ENCODE measurements around the gene PCID2.

PCID2 gene

DNA sequence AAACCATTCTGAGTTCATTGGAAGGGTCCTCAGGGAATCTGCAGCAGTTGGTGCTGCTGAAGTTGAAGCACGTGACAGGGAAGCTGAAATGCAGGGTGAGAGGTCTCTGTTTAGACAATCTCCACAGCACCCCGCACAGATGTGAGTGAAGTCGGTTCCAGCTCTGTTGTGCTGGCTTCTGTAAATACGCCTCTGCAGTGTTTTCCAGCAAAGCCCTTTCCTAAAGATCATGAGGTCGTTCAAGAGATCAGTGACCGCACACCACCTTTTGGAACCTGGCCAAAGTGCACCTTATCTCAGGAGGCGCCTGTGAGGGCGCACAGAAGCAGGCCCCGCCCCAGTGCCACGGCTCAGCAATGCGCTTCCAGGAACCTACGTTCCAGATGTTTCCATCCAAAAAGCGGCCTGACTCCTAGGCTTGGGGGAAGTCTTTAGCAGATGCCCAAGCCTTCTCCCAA lies 11.7 kb upstream of the PCID2 start:
- in situ Hi-C loops (cut with MboI; ENCODE audit: low sequenced_read_pairs), result no loop called here

DNA sequence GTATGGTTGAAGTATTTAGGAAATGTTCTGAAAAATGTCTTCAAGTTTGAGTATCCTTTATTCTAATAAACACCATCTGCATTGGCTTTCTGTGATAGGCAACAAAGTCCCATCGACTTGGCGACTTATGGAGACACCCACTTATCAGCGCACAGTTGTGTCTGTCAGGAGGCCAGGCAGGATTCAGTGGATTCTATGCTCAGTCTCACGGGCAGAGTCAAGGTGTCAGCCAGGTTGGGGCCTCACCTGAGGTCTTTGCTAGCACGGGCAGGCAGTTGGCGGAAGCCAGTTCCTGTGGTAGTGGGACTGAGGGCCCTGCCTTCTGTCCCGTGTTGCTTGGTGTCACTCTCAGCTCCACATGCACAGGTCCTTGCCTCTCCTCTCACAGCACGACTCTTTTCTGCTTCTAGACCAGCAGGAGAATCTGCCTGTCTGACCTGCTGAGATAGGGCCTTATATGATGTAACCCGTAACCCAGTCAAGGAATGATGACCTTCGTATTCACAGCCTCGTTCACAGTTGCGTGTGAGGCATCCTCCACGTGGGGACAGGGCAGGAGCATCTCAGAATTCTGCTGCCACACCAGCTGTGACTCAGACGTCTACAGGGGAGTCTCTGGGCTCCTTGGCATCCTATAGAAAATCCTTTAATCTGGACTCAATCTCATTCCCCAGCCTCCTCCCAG lies 10.9 kb upstream of the PCID2 start:
- in situ Hi-C loops (cut with MboI; ENCODE audit: low sequenced_read_pairs), result no loop called here

GRCh38 chr13:113218586-113218985 lies 10.1 kb upstream of the PCID2 start:
- in situ Hi-C loops (cut with MboI; ENCODE audit: low sequenced_read_pairs), result no loop called here

GRCh38 chr13:113216254-113217048 lies 8.0 kb upstream of the PCID2 start:
- in situ Hi-C loops (cut with MboI; ENCODE audit: low sequenced_read_pairs), result no loop called here

DNA sequence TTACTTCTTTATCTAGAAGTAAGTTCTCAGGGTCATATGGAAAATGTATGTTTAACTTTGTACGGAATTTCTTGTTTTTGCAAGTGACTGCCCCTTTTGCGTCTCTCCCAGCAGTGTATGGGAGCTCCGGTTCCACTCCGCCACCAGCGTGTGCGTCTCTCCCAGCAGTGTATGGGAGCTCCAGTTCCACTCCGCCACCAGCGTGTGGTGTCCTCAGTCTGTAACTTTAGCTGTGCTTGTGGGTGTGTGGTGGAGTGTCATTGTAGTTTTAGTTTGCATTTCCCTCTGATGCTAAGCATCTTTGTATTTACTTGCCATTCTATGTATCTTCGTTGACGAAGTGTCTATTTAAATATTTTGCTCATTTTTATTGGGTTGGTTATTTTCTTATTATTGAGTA lies 3.3 kb upstream of the PCID2 start:
- in situ Hi-C loops (cut with MboI; ENCODE audit: low sequenced_read_pairs), result no loop called here

GRCh38 chr13:113210833-113211232 lies 2.4 kb upstream of the PCID2 start:
- in situ Hi-C loops (cut with MboI; ENCODE audit: low sequenced_read_pairs), result no loop called here

GRCh38 chr13:113209759-113210421 lies 1.4 kb upstream of the PCID2 start:
- in situ Hi-C loops (cut with MboI; ENCODE audit: low sequenced_read_pairs), result no loop called here

- in situ Hi-C loops (cut with MboI; ENCODE audit: low sequenced_read_pairs), result no loop called here
Observed at GRCh38 chr13:113209336-113209758, 878 bp upstream of the PCID2 start, which contains the start of gene CUL4A. Gene CUL4A, plus strand, starts transcription at chr13:113209613. Its CDS starts 15 bp downstream, at chr13:113209628.

DNA sequence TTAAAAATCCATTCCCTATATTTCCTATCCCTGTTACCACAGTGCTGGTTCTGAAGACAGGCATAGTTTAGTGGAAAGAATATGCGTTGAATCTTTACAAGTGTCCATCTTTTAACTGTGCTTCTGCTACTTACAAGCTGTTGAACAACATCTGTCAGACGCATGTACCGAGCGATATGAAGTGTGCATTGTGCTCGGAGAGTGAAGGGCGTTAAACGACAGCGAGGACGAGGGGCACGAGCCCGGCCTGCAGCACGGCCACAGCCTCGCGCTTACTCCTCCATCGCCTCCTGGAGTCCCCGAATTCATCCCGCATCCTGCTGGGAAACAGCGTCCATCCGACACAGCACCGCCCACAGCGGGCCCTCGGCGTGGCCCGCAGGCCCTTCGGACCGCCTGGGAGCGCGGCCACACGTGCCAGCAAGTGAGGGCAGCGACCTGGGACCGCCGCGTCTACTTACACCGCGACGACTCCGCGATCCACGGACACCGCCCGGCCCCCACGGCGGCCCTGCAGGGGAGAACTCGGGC lies 514 bp downstream of the PCID2 start:
- in situ Hi-C loops (cut with MboI; ENCODE audit: low sequenced_read_pairs), result no loop called here

DNA sequence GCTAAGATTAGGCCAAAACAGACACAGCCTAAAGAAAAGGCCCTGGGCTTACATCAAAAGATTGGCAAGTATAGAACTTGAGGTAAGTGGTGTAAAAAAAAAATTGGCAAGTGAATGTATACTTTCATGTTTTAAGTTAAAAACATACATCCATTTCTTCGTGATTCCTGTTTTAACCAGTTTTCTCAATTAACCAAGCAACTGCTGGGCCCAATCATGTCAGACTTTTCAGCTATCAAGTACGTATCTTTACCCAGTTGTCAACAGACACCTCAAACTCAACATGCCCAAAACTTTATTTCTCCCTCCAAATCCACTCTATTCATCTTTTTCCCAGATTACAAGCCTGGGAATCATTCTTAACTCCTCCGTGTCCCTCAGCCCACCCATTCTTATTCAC lies 1.0 kb downstream of the PCID2 start:
- in situ Hi-C loops (cut with MboI; ENCODE audit: low sequenced_read_pairs), result no loop called here

DNA sequence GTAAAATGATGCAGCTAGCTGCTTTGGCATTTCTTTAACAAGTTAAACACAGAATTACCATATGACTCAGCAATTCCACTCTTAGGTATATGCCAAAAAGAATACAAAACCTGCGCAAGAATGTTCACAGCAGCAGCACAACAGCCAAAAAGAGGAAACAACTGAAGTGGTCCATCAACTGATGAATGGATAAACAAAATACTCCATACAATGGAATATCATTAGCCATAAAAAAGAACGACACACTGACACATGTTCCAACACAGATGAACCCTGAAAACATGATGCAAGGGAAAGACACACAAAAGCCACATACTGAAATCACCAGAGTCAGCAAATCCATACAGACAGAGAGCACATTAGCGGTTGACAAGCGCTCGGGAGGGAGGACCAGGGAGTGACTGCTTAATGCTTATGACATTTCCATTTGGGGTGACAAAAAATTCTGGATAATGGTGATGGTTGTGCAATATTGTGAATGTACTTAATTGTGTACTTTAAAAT lies 3.0 kb downstream of the PCID2 start:
- in situ Hi-C loops (cut with MboI; ENCODE audit: low sequenced_read_pairs), result no loop called here

DNA sequence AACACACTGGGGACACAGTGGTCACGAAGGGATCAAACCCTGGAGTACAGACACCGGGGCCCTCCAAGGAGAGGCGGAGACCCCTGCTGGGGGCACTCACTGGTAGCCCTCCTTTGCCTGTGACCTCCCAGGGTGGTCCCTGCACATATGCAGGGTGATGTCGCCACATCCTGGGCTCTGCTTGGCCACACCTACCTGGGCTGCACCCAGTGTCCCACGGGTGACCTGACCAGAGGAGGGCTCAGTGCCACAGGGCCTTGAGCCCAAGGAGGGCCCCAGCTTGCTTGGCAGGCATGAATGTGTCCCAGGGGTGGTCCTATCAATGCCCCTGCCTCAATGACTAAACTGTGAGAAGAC lies 4.1 kb downstream of the PCID2 start:
- in situ Hi-C loops (cut with MboI; ENCODE audit: low sequenced_read_pairs), result no loop called here

DNA sequence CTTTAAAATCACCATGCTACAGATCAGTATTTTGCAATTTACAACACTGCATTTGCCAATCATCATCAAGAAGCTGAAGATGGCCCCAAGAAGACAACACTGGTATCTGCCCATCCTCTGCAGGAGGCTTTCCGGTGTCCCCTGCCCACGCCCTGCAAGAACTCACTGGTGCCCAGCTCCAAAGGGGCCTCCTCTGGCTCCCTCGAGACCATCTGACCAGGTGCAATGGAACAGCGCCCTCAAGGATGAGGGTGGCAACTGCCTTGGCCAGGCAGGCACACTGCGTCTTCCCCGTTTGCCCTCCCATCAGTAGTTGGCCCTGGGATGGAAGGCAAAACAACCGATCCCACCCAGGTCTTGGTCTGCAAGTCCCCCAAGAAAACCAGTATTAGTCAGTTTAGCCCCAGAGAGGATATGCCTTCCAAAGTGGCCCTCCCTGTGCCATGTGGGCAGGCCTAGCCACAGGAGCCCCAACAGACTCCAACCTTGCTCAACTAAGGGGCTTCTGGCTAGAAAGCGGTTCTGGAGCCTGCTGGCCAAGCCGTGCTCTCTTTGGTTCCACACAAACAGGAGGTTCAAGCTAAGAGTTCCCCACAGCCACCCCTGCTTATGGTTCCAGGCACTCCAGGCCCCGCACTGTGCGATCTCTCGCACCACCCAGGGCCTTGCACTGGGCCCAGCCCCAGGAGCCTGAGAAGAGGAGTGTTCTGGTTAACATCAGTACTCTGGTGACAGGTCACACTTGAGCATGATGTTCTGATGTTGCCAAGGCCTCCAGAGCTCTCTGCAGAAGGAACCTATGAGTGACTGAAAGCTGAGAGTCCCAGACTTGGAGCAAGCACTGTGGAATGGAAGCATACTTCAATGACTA lies 4.7 kb downstream of the PCID2 start:
- in situ Hi-C loops (cut with MboI; ENCODE audit: low sequenced_read_pairs), result no loop called here

DNA sequence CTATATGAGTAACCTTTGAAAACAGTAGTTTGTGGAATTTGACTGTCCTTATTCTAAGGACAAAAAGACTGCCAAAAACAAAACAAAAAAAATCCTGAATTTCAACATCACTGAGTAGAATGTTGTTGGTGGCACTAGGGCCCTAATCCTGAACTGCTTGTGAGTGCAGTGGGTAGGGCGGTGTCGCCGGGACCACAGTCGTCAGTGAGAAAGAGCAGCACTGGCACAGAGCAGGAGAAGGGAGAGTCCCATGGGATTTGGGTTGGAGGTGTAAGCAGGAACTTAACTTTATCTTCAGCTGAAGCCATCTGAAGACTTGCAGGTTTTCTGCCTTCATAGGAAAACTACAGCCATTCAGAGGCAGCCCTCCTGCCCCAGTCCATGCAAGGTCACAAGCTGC lies 5.6 kb downstream of the PCID2 start:
- in situ Hi-C loops (cut with MboI; ENCODE audit: low sequenced_read_pairs), result no loop called here

DNA sequence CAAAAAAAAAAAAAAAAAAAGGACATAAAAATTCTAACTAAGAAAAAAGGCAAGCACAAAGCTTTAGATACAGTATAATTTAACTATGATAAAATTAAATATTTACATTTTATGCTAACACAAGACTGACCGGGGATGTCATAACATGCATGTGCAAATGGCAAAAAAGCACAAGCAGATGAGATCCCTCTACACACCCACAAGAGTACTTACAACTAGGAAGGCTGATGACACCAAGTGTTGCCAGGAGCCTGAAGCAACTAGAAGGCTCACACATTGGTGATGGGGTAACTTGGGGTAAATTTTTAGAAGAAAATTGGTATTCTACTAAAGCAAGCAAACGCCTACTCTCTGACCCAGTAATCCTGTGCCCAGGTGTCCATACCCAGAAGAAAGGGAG lies 6.7 kb downstream of the PCID2 start:
- in situ Hi-C loops (cut with MboI; ENCODE audit: low sequenced_read_pairs), result no loop called here

DNA sequence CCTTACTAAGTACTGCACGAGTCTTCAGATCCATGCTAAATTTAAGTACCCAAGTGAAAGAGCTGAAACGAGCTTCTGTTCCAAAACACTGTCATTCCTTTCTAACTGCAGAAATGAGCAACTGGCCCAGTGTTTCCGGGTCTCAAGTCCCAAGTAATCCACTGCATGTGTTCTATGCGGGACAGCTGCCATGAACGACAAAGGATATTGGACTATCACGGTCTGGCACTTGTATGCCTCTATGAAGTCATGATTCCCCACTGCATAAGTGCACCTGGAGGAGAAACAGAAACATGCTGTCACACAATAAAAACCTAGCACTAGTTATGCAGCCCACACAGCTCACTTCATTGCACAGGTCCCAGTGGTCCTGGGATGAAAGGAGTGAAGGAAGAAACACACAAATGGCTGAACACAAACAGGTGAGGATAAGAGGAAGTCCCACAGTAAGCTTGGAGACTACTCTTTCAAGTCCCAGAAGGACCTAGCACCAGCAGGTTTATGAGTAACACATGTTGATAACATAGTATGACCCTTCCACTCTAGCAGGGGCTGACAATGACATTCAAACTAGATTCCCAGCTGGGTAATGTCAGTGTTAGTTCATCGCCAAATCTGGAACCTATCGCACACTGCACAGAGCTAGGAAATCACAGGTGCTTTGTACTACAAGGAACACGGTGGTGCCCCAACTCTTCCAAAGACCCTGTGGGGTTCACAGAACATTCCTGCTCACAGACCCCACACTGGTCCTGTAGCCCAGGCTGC lies 11.3 kb downstream of the PCID2 start:
- in situ Hi-C loops (cut with MboI; ENCODE audit: low sequenced_read_pairs), result no loop called here

DNA sequence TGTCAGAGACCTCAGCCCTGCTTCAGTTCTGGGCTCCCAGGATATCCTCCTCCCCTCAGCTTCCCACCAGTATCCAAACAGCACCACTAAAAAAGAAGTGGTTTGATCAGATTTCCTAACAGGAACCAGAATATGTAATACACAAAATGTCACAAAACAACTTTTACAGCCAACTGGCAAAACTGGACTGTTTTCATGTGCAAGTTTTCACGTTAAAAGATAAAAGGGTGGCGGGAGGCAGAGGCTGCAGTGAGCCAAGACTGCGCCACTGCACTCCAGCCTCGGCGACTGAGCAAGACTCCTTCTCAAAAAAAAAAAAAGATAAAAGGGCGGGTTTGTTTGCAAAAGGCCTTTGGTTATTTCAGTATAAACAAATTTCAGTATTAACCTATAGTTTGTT lies 13.1 kb downstream of the PCID2 start:
- in situ Hi-C loops (cut with MboI; ENCODE audit: low sequenced_read_pairs), result no loop called here

DNA sequence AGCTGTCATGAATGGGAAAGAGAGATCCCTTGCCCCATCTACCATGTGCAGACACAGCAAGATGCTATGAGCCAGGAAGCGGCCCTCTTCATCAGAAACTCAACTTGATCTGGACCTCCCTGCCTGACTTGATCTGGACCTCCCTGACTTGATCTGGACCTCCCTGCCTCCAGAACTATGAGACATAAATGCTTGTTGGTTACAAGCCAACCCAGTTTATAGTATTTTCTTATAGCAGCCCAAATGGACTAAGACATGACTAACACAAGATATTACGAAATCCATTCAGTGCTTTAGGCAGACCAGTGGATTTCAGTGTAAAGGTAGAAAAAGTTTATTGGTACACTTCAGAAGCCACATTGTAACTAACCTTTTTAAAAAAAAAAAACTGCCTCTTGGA lies 15.6 kb downstream of the PCID2 start:
- in situ Hi-C loops (cut with MboI; ENCODE audit: low sequenced_read_pairs), result no loop called here

DNA sequence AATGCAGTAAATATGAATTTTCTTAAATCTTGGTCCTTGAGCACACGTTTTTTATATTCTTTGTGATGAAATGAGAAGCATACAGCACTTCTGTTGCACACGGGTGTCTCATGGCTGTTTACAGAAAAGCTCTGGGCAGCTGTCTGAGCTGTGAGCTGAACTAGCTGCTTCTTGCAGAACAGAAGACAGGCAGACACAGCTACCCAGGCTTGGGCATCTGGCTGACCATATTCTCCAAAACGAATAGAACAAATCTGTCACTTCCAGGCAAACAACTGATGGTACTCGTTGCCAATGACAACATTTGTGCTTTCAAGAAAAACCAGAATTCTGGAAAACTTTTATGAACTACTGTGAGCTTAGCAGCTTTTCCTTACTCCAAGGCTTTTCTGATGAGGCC lies 16.2 kb downstream of the PCID2 start:
- in situ Hi-C loops (cut with MboI; ENCODE audit: low sequenced_read_pairs), result no loop called here

DNA sequence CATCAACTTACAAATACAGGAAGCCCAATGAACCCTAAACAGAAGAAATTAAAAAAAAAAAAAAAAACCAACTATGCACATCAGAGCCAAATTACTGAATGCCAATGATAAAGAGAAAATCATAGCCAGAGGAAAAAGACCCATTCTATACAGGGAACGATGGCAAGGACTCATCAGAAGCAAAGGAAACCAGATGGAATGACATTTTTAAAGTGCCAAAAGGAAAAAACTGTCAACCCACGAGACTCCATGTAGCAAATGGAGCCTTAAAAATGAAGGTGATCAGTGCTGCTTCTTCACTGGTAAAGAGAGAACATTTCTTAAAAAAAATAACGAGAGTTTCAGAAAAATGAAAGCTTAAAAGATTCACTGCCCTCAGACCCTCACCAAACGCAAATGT lies 18.3 kb downstream of the PCID2 start:
- in situ Hi-C loops (cut with MboI; ENCODE audit: low sequenced_read_pairs), result no loop called here

Data from HL-60/S4 (cell line).